ENCODE data around the gene MYH13. TPM values are rescaled to one million over a fixed set of nuclear protein-coding genes. Genes with fewer than 3 reads are reported as not detected.

Gene MYH13
- total RNA-seq, 1 experiment from 2014 or later, result not detected

GRCh38 chr17:10394201-10394887 lies 21.5 kb upstream of the MYH13 start:
- Histone ChIP-seq H3K27me3 (replicated peaks; ENCODE audit: insufficient read depth, low read depth, low read length, poor library complexity) (no peaks in the 10 kb centered on the region), H3K4me3 (ENCODE audit: low read depth, low read length, poor library complexity, severe bottlenecking) (no peak overlapping the region), H3K36me3 (ENCODE audit: insufficient read depth, low read length, poor library complexity, severe bottlenecking) (no peaks in the 10 kb centered on the region), H3K4me1 (ENCODE audit: insufficient read depth, low read length, poor library complexity, severe bottlenecking) (no peaks in the 10 kb centered on the region), H3K9me3 (ENCODE audit: low read depth, low read length, poor library complexity, severe bottlenecking) (no peaks in the 10 kb centered on the region), H3K27ac (ENCODE audit: low read depth, low read length, poor library complexity, severe bottlenecking) (no peak overlapping the region)
- ChIA-PET CTCF (no interaction called here), POLR2A (ENCODE audit: low non-redundant PET) (no interaction called here)
- no peak for TF ChIP-seq CTCF (conservative IDR thresholded peaks at IDR 0.05; ENCODE audit: low read depth, low read length)
- BruUV-seq (replicated peaks), result no TSS peak
- intact Hi-C loops (cut with micrococcal nuclease; ENCODE audit: unreplicated experiment), result no loop called here
- DNase-seq (ENCODE audit: low spot score), result no peak

GRCh38 chr17:10392880-10393279 lies 20.1 kb upstream of the MYH13 start:
- TF ChIP-seq EZH2 (IDR thresholded peaks at IDR 0.05; ENCODE audit: borderline replicate concordance, low read depth, low read length, poor library complexity, severe bottlenecking), result no peak
- no peak for TF ChIP-seq CTCF (conservative IDR thresholded peaks at IDR 0.05; ENCODE audit: low read depth, low read length)
- no peaks in the 10 kb centered on the region for H3K27me3 ChIP-seq (replicated peaks; ENCODE audit: insufficient read depth, low read depth, low read length, poor library complexity)
- POLR2A ChIA-PET (ENCODE audit: low non-redundant PET), result no interaction called here
- DNase-seq (ENCODE audit: low spot score), result no peak
- no peak overlapping the region for H3K27ac ChIP-seq (ENCODE audit: low read depth, low read length, poor library complexity, severe bottlenecking)
- H3K4me3 ChIP-seq (ENCODE audit: low read depth, low read length, poor library complexity, severe bottlenecking), result no peak overlapping the region
- CTCF ChIA-PET, result no interaction called here
- H3K9me3 ChIP-seq (ENCODE audit: low read depth, low read length, poor library complexity, severe bottlenecking), result no peaks in the 10 kb centered on the region
- intact Hi-C loops (cut with micrococcal nuclease; ENCODE audit: unreplicated experiment), result no loop called here
- no TSS peak for BruUV-seq (replicated peaks)
- H3K4me1 ChIP-seq (ENCODE audit: insufficient read depth, low read length, poor library complexity, severe bottlenecking), result no peaks in the 10 kb centered on the region
- H3K36me3 ChIP-seq (ENCODE audit: insufficient read depth, low read length, poor library complexity, severe bottlenecking), result no peaks in the 10 kb centered on the region

- H3K4me3 ChIP-seq (ENCODE audit: low read depth, low read length, poor library complexity, severe bottlenecking), result no peak overlapping the region
- DNase-seq (ENCODE audit: low spot score), result no peak
- TF ChIP-seq EZH2 (IDR thresholded peaks at IDR 0.05; ENCODE audit: borderline replicate concordance, low read depth, low read length, poor library complexity, severe bottlenecking) (no peak), CTCF (conservative IDR thresholded peaks at IDR 0.05; ENCODE audit: low read depth, low read length) (no peak)
- H3K4me1 ChIP-seq (ENCODE audit: insufficient read depth, low read length, poor library complexity, severe bottlenecking), result peaks cover 6% of the 10 kb centered on the region
- no peaks in the 10 kb centered on the region for H3K36me3 ChIP-seq (ENCODE audit: insufficient read depth, low read length, poor library complexity, severe bottlenecking)
- no peaks in the 10 kb centered on the region for H3K27me3 ChIP-seq (replicated peaks; ENCODE audit: insufficient read depth, low read depth, low read length, poor library complexity)
- intact Hi-C loops (cut with micrococcal nuclease; ENCODE audit: unreplicated experiment), result no loop called here
- no peaks in the 10 kb centered on the region for H3K9me3 ChIP-seq (ENCODE audit: low read depth, low read length, poor library complexity, severe bottlenecking)
- ChIA-PET POLR2A (ENCODE audit: low non-redundant PET) (no interaction called here), CTCF (no interaction called here)
- BruUV-seq (replicated peaks), result no TSS peak
- H3K27ac ChIP-seq (ENCODE audit: low read depth, low read length, poor library complexity, severe bottlenecking), result no peak overlapping the region
Measured at GRCh38 chr17:10385871-10386270, 13.1 kb upstream of the MYH13 start.

Data from A673 (cell line).